Breast epithelium (tissue), 4 donors: ENCODE data around the gene DIS3L2. TPM values are rescaled to one million over a fixed set of nuclear protein-coding genes. Genes with fewer than 3 reads are reported as not detected.
A peak's percentile ranks its signal among the peaks of the same experiment; 100 is the strongest.
"Not testable (repeated sequence)": the region's sequence is repeated elsewhere in the genome, so short reads cannot be mapped to it uniquely, and the experiment has no call there.

ENCODE experiments used
- DNase-seq, 2 donors: peaks; one replicate each; pipeline ENCODE4 v3.0.0-alpha.2; 2019; ENCODE audit warnings: low spot score in 2 of 2
- H3K27ac ChIP-seq, 2 donors: fragments of 200-600 bp; sonication (generic) in 1 of 2; one replicate each; pipeline ENCODE4 v1.5.1; 2016 to 2019; ENCODE audit warnings: mild to moderate bottlenecking in 1 of 2
- H3K27me3 ChIP-seq, 2 donors: fragments of 200-600 bp; sonication (generic) in 1 of 2; one replicate each; pipeline versions ENCODE4 v1.5.1 to v1.6.0; 2017 to 2019; ENCODE audit warnings: control low read depth in 1 of 2, mild to moderate bottlenecking in 1 of 2
- H3K36me3 ChIP-seq: fragments of 200-600 bp; one replicate; pipeline ENCODE4 v1.5.1; 2019
- H3K4me1 ChIP-seq, 2 donors: fragments of 200-600 bp; sonication (generic); one replicate each; pipeline ENCODE4 v1.5.1; 2016 to 2019; ENCODE audit warnings: control low read depth in 1 of 2
- H3K4me3 ChIP-seq, 3 donors: fragments of 200-600 bp; sonication (generic); 1 replicate in 2 of 3; 2 replicates in 1 of 3; pipeline ENCODE4 v1.5.1; 2016 to 2019; ENCODE audit warnings: mild to moderate bottlenecking in 3 of 3, moderate library complexity in 2 of 3
- H3K9me3 ChIP-seq, 2 donors: fragments of 200-600 bp; sonication (generic) in 1 of 2; one replicate each; pipeline ENCODE4 v1.5.1; 2016 to 2019; ENCODE audit warnings: control low read depth in 1 of 2
- POLR2A ChIP-seq: fragments of 450-650 bp; IDR thresholded peaks from one replicate; pipeline ENCODE4 v1.6.1; 2016; ENCODE audit warnings: antibody characterized with exemption, mild to moderate bottlenecking, moderate library complexity
- POLR2AphosphoS5 ChIP-seq, 3 donors: sonication (generic); formaldehyde crosslinking; IDR thresholded peaks; one replicate each; pipeline ENCODE4 v1.6.1; 2017; ENCODE audit warnings: antibody characterized with exemption in 3 of 3
- intact Hi-C: fragments of 100-400 bp; cut with DNase I; formaldehyde crosslinking; loops from one replicate; pipeline ENCODE4 v1.15.1; 2023; ENCODE audit warnings: low total_unique reads
- total RNA-seq, 3 donors: library from RNA; depleted of rRNA; stranded (reverse); fragments of >200 nt; gene quantifications; one replicate each; pipeline ENCODE4 v1.1.0, GENCODE V29; 2016
- TF ChIP-seq, protein P1 (sequence below), 3 donors: fragments of 450-650 bp; IDR thresholded peaks; one replicate each; pipeline ENCODE4 v1.5.1; 2016 to 2017; ENCODE audit warnings: antibody characterized with exemption in 3 of 3, mild to moderate bottlenecking in 3 of 3, moderate library complexity in 3 of 3

DIS3L2 gene
- total RNA-seq, 3 donors from 2014 or later, result 19.2 to 38.9 (median 33.4) TPM

- TF ChIP-seq POLR2A (no peak), POLR2AphosphoS5 (IDR thresholded peaks at IDR 0.05) (no peak)
- TF ChIP-seq, protein P1, sequence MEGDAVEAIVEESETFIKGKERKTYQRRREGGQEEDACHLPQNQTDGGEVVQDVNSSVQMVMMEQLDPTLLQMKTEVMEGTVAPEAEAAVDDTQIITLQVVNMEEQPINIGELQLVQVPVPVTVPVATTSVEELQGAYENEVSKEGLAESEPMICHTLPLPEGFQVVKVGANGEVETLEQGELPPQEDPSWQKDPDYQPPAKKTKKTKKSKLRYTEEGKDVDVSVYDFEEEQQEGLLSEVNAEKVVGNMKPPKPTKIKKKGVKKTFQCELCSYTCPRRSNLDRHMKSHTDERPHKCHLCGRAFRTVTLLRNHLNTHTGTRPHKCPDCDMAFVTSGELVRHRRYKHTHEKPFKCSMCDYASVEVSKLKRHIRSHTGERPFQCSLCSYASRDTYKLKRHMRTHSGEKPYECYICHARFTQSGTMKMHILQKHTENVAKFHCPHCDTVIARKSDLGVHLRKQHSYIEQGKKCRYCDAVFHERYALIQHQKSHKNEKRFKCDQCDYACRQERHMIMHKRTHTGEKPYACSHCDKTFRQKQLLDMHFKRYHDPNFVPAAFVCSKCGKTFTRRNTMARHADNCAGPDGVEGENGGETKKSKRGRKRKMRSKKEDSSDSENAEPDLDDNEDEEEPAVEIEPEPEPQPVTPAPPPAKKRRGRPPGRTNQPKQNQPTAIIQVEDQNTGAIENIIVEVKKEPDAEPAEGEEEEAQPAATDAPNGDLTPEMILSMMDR (IDR thresholded peaks at IDR 0.05), result no peak
- no peaks in the 10 kb centered on the region for H3K4me1 ChIP-seq
- H3K27ac ChIP-seq, result no peak overlapping the region
- peak in 1 of 2 donors; percentile 40 for DNase-seq
- H3K27me3 ChIP-seq, result no peaks in the 10 kb centered on the region
- intact Hi-C loops, result no loop called here
- H3K9me3 ChIP-seq, result no peaks in the 10 kb centered on the region
- no peaks in the 10 kb centered on the region for H3K36me3 ChIP-seq
- H3K4me3 ChIP-seq, result no peak overlapping the region
Observed at GRCh38 chr2:232336241-232336736, 374.8 kb downstream of the DIS3L2 start.

DNA sequence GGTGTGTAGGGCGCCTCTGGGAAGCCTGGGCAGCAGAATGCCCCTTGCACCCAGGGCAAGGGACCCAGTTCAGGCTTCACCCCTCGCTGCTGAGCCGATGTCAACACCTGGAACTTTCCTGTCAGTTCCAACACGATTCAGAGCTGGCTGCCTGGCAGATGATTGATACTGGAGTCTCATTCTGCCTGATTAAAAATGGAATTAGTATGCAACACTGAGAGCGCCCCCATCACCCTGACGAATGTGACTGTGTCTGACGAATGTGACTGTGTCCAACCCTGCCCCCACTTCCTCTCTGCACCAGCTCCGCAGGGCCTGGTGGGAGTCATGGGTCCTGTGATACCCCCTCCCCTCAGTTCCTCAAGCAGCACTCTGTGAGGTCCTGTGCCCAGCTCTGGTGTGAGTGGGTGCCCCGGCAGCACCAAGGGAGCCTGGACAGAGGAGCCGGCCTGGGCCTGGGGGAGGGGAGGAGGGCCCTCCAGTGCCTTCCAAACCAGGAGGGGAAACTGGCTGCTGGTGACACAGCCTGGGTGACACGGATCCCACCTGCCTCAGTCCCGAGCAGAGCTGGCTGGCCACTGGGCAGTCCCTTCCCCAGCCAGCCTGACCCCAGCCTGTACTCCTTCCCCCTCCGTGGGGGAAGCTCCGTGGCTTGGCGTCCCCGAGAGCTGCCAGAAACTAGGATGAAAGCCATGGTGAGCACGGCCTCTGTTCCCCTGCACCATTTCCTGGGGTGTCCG is 375.6 kb downstream of the DIS3L2 start:
- H3K4me1 ChIP-seq, result no peaks in the 10 kb centered on the region
- no peak overlapping the region for H3K4me3 ChIP-seq
- TF ChIP-seq, protein P1 (IDR thresholded peaks at IDR 0.05), result no peak
- no peak for TF ChIP-seq POLR2A
- no peak for TF ChIP-seq POLR2AphosphoS5 (IDR thresholded peaks at IDR 0.05)
- H3K27ac ChIP-seq, result no peak overlapping the region
- intact Hi-C loops, result no loop called here
- no peaks in the 10 kb centered on the region for H3K9me3 ChIP-seq
- peak in 1 of 2 donors; percentile 37 for DNase-seq
- no peaks in the 10 kb centered on the region for H3K36me3 ChIP-seq
- H3K27me3 ChIP-seq, result no peaks in the 10 kb centered on the region

DNA sequence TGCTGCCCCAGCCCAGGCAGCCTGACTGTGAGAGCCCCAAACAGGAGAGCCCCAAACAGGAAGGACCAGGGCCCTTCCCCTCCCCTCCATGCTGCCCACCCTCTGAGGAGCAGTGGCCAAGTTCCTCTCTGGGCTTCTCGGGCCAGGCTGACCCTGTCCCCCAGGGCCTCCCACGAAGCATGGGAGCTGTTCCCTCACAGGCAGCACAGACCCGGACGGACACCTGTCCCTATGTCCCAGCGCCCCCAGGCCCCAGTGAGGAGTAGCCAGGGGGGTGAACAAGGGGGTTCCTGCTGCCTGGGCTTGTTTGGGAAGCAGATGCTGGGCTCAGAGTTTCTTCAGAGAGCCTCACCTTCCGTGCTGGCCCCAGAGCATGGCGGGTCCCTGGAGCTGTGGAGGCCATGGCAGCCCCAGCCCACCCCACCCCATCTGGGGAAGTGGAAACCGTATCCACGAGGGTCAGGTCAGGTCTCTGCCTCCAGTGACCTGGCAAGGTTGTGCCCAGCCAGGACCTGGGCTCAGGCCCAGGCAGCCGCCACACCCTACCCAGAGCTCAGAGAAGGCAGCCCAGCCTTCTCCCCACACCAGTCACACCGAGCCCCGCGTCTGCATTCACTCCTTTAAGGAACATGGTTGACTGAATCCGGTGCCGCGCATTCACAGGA is 376.7 kb downstream of the DIS3L2 start:
- H3K4me3 ChIP-seq, H3K27ac ChIP-seq, H3K36me3 ChIP-seq, intact Hi-C loops, H3K9me3 ChIP-seq, H3K27me3 ChIP-seq, H3K4me1 ChIP-seq: not testable (repeated sequence)
- peak in 1 of 2 donors; percentile 31 for DNase-seq

DNA sequence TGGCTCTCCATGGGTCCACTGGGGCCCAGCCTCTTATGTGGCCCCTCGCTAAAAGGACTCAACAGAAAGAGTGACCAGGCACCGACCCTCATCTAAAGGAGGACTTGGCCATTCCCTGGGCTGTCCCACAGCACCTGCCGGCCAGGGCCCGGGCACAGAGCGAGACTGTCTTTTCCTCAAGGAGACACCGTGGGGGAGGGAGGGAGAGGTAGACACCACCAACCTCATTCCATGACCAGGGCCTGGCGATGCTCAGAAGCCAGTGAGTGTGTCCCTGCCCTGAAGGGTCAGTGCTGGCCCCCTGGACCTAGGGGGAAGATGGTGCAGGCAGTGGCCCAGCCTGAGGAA is 377.2 kb downstream of the DIS3L2 start:
- H3K4me3 ChIP-seq, result no peak overlapping the region
- no peaks in the 10 kb centered on the region for H3K9me3 ChIP-seq
- intact Hi-C loops, result no loop called here
- H3K4me1 ChIP-seq, result no peaks in the 10 kb centered on the region
- H3K27ac ChIP-seq, result no peak overlapping the region
- DNase-seq, result peak in 1 of 2 donors; percentile 35
- H3K36me3 ChIP-seq, result no peaks in the 10 kb centered on the region
- no peak for TF ChIP-seq POLR2AphosphoS5 (IDR thresholded peaks at IDR 0.05)
- TF ChIP-seq, protein P1 (IDR thresholded peaks at IDR 0.05), result no peak
- TF ChIP-seq POLR2A, result no peak
- no peaks in the 10 kb centered on the region for H3K27me3 ChIP-seq

GRCh38 chr2:232339121-232340081 is 377.9 kb downstream of the DIS3L2 start:
- intact Hi-C loops, result no loop called here
- H3K4me3 ChIP-seq, result no peak overlapping the region
- H3K4me1 ChIP-seq, result no peaks in the 10 kb centered on the region
- no peaks in the 10 kb centered on the region for H3K9me3 ChIP-seq
- TF ChIP-seq POLR2A, result no peak
- TF ChIP-seq POLR2AphosphoS5 (IDR thresholded peaks at IDR 0.05), result no peak
- TF ChIP-seq, protein P1 (IDR thresholded peaks at IDR 0.05), result no peak
- H3K36me3 ChIP-seq, result no peaks in the 10 kb centered on the region
- H3K27me3 ChIP-seq, result no peaks in the 10 kb centered on the region
- peak in 1 of 2 donors; percentile 39 for DNase-seq
- H3K27ac ChIP-seq, result no peak overlapping the region
